ENCODE measurements around the gene SMAD2.

SMAD2 gene

DNA sequence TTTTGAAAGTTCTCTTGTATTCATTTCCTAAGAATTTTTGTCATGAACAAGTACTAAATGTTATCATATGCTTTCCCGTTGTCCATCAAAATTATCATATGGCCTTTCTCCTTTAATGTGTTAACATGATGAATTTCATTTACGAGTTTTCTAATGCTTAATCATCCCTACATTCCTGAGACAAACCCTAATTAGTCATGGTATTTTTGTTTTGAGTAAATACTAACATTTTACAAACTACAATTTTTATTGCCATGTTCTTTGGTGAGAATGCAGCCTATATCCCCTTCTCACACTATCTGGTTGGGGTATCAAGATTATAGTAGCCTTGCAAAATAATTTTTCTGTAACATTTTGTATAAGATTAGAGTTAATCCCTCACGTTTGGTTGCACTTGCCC, 14.5 kb downstream of the SMAD2 start:
- H3K9ac ChIP-seq (ENCODE audit: low read length), result no peak overlapping the region
- H4K20me1 ChIP-seq (ENCODE audit: insufficient read depth, low read length), result no peaks in the 10 kb centered on the region; the same call in 1 of the 2 replicates
- no peak for DNase-seq
- no peaks in the 10 kb centered on the region for H3K27me3 ChIP-seq (replicated peaks; ENCODE audit: insufficient read depth, low read length)
- peaks cover 10% of the 10 kb centered on the region for H3F3A ChIP-seq (ENCODE audit: insufficient read depth, low read length)
- H2AFZ ChIP-seq (ENCODE audit: low read length), result no peak overlapping the region
- TF ChIP-seq EZH2phosphoT487 (IDR thresholded peaks at IDR 0.05; ENCODE audit: low read length) (no peak), EZH2 (optimal IDR thresholded peaks at IDR 0.05; ENCODE audit: low read depth, low read length) (no peak)
- TF ChIP-seq, protein P1, sequence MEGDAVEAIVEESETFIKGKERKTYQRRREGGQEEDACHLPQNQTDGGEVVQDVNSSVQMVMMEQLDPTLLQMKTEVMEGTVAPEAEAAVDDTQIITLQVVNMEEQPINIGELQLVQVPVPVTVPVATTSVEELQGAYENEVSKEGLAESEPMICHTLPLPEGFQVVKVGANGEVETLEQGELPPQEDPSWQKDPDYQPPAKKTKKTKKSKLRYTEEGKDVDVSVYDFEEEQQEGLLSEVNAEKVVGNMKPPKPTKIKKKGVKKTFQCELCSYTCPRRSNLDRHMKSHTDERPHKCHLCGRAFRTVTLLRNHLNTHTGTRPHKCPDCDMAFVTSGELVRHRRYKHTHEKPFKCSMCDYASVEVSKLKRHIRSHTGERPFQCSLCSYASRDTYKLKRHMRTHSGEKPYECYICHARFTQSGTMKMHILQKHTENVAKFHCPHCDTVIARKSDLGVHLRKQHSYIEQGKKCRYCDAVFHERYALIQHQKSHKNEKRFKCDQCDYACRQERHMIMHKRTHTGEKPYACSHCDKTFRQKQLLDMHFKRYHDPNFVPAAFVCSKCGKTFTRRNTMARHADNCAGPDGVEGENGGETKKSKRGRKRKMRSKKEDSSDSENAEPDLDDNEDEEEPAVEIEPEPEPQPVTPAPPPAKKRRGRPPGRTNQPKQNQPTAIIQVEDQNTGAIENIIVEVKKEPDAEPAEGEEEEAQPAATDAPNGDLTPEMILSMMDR (IDR thresholded peaks at IDR 0.05; ENCODE audit: low read length), result no peak
- peaks cover 100% of the 10 kb centered on the region for H3K79me2 ChIP-seq (ENCODE audit: low read length)
- H3K36me3 ChIP-seq (replicated peaks; ENCODE audit: insufficient read depth, low read length), result no peaks in the 10 kb centered on the region
- no peak overlapping the region for H3K4me2 ChIP-seq (ENCODE audit: low read depth, low read length)
- H3K9me3 ChIP-seq (replicated peaks; ENCODE audit: insufficient read depth, low read length), result no peaks in the 10 kb centered on the region
- H3K4me3 ChIP-seq (ENCODE audit: low read length), result no peak overlapping the region
- no peak overlapping the region for H3K27ac ChIP-seq (ENCODE audit: low read length)
- no peaks in the 10 kb centered on the region for H3K9me2 ChIP-seq (replicated peaks; ENCODE audit: insufficient read depth, low read length)
- H3K4me1 ChIP-seq (ENCODE audit: low read length), result peaks cover 29% of the 10 kb centered on the region

DNA sequence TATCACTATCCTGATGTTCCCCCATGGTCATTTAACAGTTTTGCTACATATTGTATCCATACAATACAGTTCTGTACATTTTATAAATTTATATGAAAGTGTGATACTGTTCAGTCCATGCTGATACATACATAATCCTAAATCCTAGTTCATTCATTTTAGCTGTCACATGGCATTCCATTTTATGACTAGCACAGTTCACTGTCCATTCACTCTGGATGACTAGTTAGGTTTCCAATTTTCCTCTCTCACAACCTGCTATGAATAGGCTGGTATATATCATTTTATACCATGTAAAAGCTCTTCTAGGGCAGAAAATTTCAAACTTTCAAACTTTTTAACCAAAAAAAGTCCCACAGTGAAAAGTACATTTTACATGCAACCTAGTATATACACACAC, 15.2 kb downstream of the SMAD2 start:
- Histone ChIP-seq H2AFZ (ENCODE audit: low read length) (no peak overlapping the region), H3K36me3 (replicated peaks; ENCODE audit: insufficient read depth, low read length) (no peaks in the 10 kb centered on the region), H3K9ac (ENCODE audit: low read length) (no peak overlapping the region), H3K27ac (ENCODE audit: low read length) (no peak overlapping the region), H3K4me1 (ENCODE audit: low read length) (peaks cover 29% of the 10 kb centered on the region), H3K9me3 (replicated peaks; ENCODE audit: insufficient read depth, low read length) (no peaks in the 10 kb centered on the region), H3K9me2 (replicated peaks; ENCODE audit: insufficient read depth, low read length) (no peaks in the 10 kb centered on the region), H3K79me2 (ENCODE audit: low read length) (peaks cover 100% of the 10 kb centered on the region), H3F3A (ENCODE audit: insufficient read depth, low read length) (peaks cover 10% of the 10 kb centered on the region), H3K4me2 (ENCODE audit: low read depth, low read length) (no peak overlapping the region), H4K20me1 (ENCODE audit: insufficient read depth, low read length) (no peaks in the 10 kb centered on the region; the same call in 1 of the 2 replicates), H3K4me3 (ENCODE audit: low read length) (no peak overlapping the region), H3K27me3 (replicated peaks; ENCODE audit: insufficient read depth, low read length) (no peaks in the 10 kb centered on the region)
- DNase-seq, result no peak
- TF ChIP-seq EZH2 (optimal IDR thresholded peaks at IDR 0.05; ENCODE audit: low read depth, low read length) (no peak), EZH2phosphoT487 (IDR thresholded peaks at IDR 0.05; ENCODE audit: low read length) (no peak)
- TF ChIP-seq, protein P1 (IDR thresholded peaks at IDR 0.05; ENCODE audit: low read length), result no peak

DNA sequence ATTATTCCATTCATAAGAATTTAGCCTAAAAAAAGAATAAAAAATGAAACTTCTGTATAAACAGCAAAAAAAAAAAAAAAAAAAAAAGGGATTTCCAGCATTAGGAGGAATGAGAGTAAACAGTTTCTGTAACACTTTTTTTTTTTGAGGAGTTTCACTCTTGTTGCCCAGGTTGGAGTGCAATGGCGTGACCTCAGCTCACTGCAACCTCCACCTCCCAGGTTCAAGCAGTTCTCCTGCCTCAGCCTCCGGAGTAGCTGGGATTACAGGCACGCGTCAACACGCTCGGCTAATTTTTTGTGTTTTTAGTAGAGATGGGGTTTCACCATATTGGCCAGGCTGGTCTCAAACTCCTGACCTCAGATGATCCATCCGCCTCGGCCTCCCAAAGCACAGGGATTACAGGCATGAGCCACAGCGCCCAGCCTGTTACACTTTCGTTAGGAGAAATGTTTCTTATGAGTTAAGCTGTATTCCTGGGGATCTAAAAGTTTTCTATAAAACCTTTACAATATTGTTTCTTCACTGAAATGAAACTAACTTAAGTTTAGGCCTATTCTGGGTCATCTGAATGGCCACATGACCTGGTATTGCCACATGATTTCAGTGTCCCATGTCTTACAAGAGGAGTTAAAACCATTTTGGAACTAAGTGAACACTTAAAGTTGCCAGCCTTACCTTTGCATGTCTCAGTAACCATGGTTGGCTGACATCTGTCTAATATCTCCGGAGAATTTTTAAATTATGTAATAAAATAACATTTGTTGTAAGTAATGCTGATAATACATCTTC, 17.5 kb downstream of the SMAD2 start:
- Histone ChIP-seq H3K4me1 (ENCODE audit: low read length) (peaks cover 16% of the 10 kb centered on the region), H3K9me2 (replicated peaks; ENCODE audit: insufficient read depth, low read length) (no peaks in the 10 kb centered on the region), H3K27me3 (replicated peaks; ENCODE audit: insufficient read depth, low read length) (no peaks in the 10 kb centered on the region), H3F3A (ENCODE audit: insufficient read depth, low read length) (no peaks in the 10 kb centered on the region), H3K4me3 (ENCODE audit: low read length) (no peak overlapping the region), H3K27ac (ENCODE audit: low read length) (no peak overlapping the region; the same call in 1 of the 2 replicates), H3K9me3 (replicated peaks; ENCODE audit: insufficient read depth, low read length) (no peaks in the 10 kb centered on the region), H3K4me2 (ENCODE audit: low read depth, low read length) (peak overlapping the region; percentile 18; the same call in 1 of the 2 replicates), H3K36me3 (replicated peaks; ENCODE audit: insufficient read depth, low read length) (no peaks in the 10 kb centered on the region), H3K79me2 (ENCODE audit: low read length) (peaks cover 100% of the 10 kb centered on the region), H4K20me1 (ENCODE audit: insufficient read depth, low read length) (no peaks in the 10 kb centered on the region; the same call in 1 of the 2 replicates), H2AFZ (ENCODE audit: low read length) (no peak overlapping the region), H3K9ac (ENCODE audit: low read length) (no peak overlapping the region)
- TF ChIP-seq EZH2phosphoT487 (IDR thresholded peaks at IDR 0.05; ENCODE audit: low read length) (no peak), EZH2 (optimal IDR thresholded peaks at IDR 0.05; ENCODE audit: low read depth, low read length) (no peak)
- TF ChIP-seq, protein P1 (IDR thresholded peaks at IDR 0.05; ENCODE audit: low read length), result no peak
- no peak for DNase-seq
